HL-60 (cell line): ENCODE measurements around the gene TTC21A.
A peak's percentile ranks its signal among the peaks of the same experiment; 100 is the strongest.

ENCODE experiments used
- DNase-seq, 2 experiments: peaks; one replicate each; pipeline ENCODE4 v3.0.0-alpha.2; 2010 to 2020; ENCODE audit warnings: low read depth in 1 of 2, low spot score in 1 of 2
- H3K27ac ChIP-seq: fragments of 250-450 bp; sonication (Bioruptor Pico); replicated peaks from 2 replicates; pipeline ENCODE4 v1.5.1; 2020; ENCODE audit warnings: mild to moderate bottlenecking, moderate library complexity
- H3K27me3 ChIP-seq: fragments of 250-450 bp; sonication (Bioruptor Pico); 2 replicates; pipeline ENCODE4 v1.5.1; 2021; ENCODE audit warnings: mild to moderate bottlenecking, moderate library complexity; ENCODE audit not compliant: insufficient read depth, poor library complexity, severe bottlenecking
- H3K4me3 ChIP-seq: replicated peaks from 2 replicates; pipeline ENCODE4 v1.5.1; 2011; ENCODE audit warnings: mild to moderate bottlenecking, control low read depth, low read length; ENCODE audit not compliant: insufficient read depth
- CTCF ChIP-seq: IDR thresholded peaks from one replicate; pipeline ENCODE4 v1.5.1; 2011; ENCODE audit warnings: low read length, control low read depth, inconsistent platforms; ENCODE audit not compliant: insufficient read depth
- GABPA ChIP-seq: IDR thresholded peaks from 2 replicates; pipeline ENCODE4 v1.6.1; 2012; ENCODE audit warnings: low read depth
- POLR2AphosphoS5 ChIP-seq: IDR thresholded peaks from 2 replicates; pipeline ENCODE4 v1.6.1; 2012; ENCODE audit warnings: low read depth
- REST ChIP-seq: IDR thresholded peaks from 2 replicates; pipeline ENCODE4 v1.6.1; 2012; ENCODE audit warnings: low read depth; ENCODE audit not compliant: insufficient replicate concordance
- SPI1 ChIP-seq: IDR thresholded peaks from 2 replicates; pipeline ENCODE4 v1.6.1; 2012; ENCODE audit warnings: low read depth, mild to moderate bottlenecking, borderline replicate concordance

TTC21A gene

GRCh38 chr3:39147711-39148434 lies 40.4 kb downstream of the TTC21A start:
- Histone ChIP-seq H3K27me3 (no peaks in the 10 kb centered on the region), H3K27ac (peak overlapping the region; percentile 88), H3K4me3 (peak overlapping the region; percentile 2)
- TF ChIP-seq REST (peak; percentile 16), POLR2AphosphoS5 (peak; percentile 46), CTCF (no peak), GABPA (no peak), SPI1 (peak; percentile 40; the same call in 1 of the 2 replicates)
- DNase-seq = peak in 1 of 2 experiments; percentile 86

GRCh38 chr3:39148435-39149058 lies 41.1 kb downstream of the TTC21A start:
- TF ChIP-seq SPI1 (peak; percentile 64; the same call in 1 of the 2 replicates), POLR2AphosphoS5 (no peak)
- H3K4me3 ChIP-seq = no peak overlapping the region
- H3K27me3 ChIP-seq = no peaks in the 10 kb centered on the region
- peak in 1 of 2 experiments; percentile 70 for DNase-seq
- peak overlapping the region; percentile 88 for H3K27ac ChIP-seq

- Histone ChIP-seq H3K27me3 (no peaks in the 10 kb centered on the region), H3K4me3 (no peak overlapping the region), H3K27ac (peak overlapping the region; percentile 88)
- no peak for DNase-seq
- no peak for TF ChIP-seq GABPA
- no peak for TF ChIP-seq REST
- TF ChIP-seq CTCF = no peak
- TF ChIP-seq POLR2AphosphoS5 = no peak
- no peak for TF ChIP-seq SPI1
These were observed 41.6 kb downstream of the TTC21A start for GRCh38 chr3:39149059-39149455.

GRCh38 chr3:39149498-39150147 lies 42.1 kb downstream of the TTC21A start:
- Histone ChIP-seq H3K27me3 (no peaks in the 10 kb centered on the region), H3K27ac (peak overlapping the region; percentile 88), H3K4me3 (no peak overlapping the region)
- TF ChIP-seq CTCF (no peak), SPI1 (no peak), REST (no peak), GABPA (no peak), POLR2AphosphoS5 (no peak)
- DNase-seq = no peak
